ENCODE results near the gene PTH.

The PTH gene

DNA sequence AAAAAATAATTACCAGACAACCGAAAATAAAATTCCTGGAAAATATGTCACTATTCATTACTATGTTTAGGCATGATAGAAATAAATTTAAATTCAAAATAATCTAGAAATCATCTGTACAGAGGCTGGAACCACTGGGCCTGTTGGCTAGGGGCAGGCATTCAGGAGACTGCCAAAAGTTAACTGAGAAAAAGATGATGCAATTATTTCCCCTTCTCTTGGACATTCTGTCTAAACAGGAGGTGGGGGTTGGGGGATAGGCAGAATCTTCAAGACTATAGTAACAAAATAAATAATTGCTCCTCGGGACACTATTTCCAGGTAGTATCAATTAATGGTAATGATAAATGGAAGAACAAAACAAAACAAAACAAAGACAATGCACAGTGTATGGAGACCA is 46.9 kb downstream of the PTH start:
- no peak for DNase-seq

DNA sequence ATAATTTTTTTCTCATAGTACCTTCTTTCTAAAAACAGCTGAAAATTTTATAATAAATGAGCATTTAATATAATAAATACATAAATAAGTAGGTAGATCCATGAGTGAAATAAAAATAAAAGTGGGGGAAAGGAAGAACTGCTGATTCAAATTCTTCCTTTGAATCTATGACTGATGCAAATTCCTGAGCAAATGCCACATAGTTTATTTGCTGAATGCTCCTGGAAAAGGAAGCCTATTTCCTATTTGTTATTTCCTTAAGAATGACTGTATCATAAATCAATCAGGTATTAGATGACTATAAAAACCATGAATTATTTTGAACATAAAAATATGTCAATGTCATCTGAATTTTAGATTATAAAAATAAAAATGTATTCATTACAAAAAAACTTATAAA is 49.4 kb downstream of the PTH start:
- no peak for DNase-seq

DNA sequence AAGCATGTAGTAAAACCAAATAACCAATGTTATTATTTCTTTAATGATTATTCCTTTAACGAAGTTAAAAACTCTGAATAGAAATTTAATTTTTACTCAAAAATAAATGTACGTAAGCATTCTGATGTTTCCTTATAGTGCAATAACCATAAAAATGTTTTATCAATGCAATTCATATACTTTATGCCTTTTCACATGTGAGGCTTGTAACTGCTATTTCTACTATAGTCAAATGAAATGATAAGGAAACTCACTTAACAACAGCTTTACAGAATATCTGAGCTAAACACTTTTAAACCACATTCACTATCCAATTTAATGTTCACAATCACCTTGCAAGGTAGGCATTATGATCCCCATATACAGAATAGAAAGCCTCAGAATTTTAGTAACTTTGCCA is 50.2 kb downstream of the PTH start:
- no peak for DNase-seq
